DMS153 treated with DMSO at 0.1 percent for 48 hours (cell line): ENCODE data around the gene PWWP2B.
"Not testable (repeated sequence)": the region's sequence is repeated elsewhere in the genome, so short reads cannot be mapped to it uniquely, and the experiment has no call there.

ENCODE experiments used
- DNase-seq: peaks from one replicate; lab custom pipeline; 2025; ENCODE audit not compliant: unreplicated experiment; lab: John Stamatoyannopoulos, UW

Gene PWWP2B

DNA sequence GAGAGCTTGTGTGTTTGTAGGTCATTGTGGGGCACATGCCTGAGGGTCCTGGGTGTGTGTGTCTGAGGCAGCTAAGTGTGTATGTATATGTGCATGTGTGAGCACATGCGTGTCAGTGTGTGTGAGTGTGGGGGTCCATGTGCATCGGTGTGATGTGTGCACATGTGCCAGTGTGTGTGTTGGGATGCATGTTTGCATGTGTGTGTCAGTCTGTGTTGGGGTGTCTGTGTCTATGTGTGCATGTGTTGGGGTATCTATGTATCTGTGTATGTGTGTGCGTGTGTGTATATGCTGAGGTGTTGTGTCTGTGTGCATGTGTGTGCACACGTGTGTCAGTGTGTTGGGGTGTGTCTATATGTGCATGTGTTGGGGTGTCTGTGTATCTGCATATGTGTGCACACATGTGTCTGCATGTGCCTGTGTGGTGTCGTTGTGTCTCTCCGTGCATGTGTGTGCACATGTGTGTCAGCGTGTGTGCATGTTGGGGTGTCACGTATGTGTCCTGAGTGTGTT, 33.3 kb downstream of the PWWP2B start:
- DNase-seq = no peak

DNA sequence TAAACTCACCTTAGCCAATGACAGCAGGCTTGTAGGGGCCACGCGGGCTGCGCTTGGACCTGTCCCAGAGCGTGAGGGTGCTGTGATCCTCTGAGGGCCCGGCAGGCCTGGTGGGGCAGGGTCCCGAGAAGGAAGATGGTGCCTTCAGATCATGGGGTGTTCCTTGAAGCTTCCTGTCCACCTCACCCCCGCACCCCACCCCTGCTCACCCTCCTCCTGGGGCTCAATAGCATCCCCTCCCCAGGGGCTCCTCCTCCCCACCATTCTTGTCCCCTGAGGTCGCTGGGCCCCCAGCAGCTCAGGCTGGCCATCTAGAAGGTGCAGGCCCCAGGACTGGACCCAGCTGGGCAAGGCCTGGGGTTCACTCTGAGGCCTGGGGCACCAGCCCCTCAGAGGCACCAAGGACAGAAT, 33.9 kb downstream of the PWWP2B start:
- no peak for DNase-seq

GRCh38 chr10:132431537-132432175, 34.7 kb downstream of the PWWP2B start:
- no peak for DNase-seq

- DNase-seq = no peak
These were observed 35.2 kb downstream of the PWWP2B start for GRCh38 chr10:132432176-132432540.

DNA sequence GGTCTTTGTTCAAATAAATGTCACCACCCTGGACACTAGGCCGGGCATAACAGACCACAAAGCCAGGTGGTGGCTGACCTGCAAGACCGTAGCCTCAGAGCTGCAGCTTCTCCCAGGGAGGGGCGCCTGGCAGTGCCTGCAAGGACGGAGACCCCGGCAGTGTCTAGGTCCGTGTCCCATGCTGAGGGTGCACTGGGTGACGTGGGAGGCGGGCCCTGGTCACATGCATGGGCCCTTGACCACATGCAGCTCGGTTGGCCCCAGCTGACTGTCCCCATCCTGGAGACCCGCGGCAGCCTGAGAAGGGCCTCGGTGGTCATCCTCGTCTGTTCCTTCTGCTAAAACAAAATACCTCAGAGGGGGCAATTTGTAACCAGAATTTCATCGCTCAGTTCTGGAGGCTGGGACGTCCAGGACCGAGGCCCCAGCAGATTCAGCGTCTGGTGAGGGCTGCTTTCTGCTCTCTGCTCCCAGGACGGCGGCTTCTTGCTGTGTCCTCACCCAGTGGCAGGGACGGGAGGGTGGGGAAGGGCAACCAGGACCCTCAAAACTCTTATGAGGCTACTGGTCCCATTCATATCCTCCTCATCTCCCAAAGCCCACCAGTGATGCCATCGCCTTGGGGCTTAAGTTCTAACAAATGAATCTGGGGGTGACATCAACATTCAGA, 36.8 kb downstream of the PWWP2B start:
- no peak for DNase-seq

DNA sequence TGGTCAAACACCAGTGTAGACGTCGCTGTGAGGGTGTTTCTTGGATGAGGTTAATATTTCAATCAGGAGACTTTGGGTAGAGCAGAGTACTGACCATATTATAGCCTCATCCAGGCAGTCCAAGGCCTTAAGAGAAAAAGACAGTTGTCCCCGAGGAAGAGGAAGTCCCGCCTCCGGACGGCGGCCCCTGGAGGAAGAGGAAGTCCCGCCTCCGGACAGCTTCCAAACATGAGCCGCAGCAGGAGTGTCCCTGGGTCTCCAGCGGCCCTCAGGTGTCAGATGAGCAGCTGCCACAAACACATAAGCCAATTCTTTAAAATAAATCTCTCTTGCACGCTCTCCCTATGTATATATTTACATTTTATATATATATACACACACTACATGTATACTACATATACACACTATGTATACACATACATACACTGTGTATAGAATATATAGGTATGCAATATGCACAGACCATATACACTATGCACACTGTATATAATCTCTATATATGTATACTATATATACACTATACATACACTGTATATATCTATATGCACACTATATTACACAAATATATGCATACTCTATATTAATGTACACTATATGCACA, 37.5 kb downstream of the PWWP2B start:
- DNase-seq = no peak

GRCh38 chr10:132435320-132435719, 38.3 kb downstream of the PWWP2B start:
- DNase-seq = not testable (repeated sequence)

DNA sequence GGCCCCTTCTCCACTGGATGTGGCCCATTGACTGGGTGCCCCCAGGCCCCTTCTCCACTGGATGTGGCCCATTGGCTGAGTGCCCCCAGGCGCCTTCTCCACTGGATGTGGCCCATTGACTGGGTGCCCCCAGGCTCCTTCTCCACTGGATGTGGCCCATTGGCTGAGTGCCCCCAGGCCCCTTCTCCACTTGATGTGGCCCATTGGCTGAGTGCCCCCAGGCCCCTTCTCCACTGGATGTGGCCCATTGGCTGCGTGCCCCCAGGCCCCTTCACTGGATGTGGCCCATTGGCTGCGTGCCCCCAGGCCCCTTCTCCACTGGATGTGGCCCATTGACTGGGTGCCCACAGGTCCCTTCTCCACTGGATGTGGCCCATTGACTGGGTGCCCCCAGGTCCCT, 39.1 kb downstream of the PWWP2B start:
- DNase-seq = not testable (repeated sequence)

GRCh38 chr10:132436861-132437410, 39.9 kb downstream of the PWWP2B start:
- DNase-seq = no peak

- no peak for DNase-seq
These were observed 40.5 kb downstream of the PWWP2B start for GRCh38 chr10:132437541-132437950.

GRCh38 chr10:132438091-132439024, 41.4 kb downstream of the PWWP2B start:
- no peak for DNase-seq

- no peak for DNase-seq
These were observed 42.0 kb downstream of the PWWP2B start for GRCh38 chr10:132439025-132439388.

GRCh38 chr10:132439424-132440163, 42.6 kb downstream of the PWWP2B start:
- no peak for DNase-seq

- DNase-seq = no peak
These were observed 44.0 kb downstream of the PWWP2B start for GRCh38 chr10:132440791-132441565.

DNA sequence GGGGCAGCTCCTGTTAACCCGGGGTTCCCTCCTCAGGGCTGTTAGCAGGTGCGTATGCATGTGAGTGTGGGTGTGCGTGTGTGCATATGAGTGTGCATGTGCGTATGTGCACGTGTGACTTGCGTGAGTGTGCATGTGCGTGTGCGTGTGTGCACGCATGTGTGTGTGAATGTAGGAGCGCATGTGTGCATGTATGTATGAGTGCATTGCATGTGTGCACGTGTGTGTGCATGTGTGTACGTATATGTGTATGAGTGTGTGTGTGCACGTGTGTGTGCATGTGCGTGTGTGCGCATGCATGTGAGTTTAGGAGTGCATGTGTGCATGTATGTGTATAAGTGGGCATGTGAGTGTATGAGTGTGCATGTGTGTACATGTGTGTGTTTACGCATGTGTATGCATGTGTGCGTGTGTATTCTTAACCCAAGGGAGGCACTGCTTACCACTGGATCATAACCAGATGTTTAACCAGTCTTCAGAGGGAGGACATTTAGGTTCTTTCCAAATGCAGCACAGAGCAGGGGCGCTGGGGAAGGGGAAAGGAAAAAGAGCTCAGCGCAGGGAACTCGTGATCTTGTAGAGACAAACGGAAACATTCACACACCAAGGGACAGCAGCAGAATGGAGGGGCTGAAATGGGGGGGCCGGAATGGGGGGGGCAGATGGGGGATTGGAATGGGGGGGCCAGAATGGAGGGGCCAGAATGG, 45.0 kb downstream of the PWWP2B start:
- no peak for DNase-seq

GRCh38 chr10:132442636-132443035, 45.6 kb downstream of the PWWP2B start:
- no peak for DNase-seq

- no peak for DNase-seq
These were observed 46.6 kb downstream of the PWWP2B start for GRCh38 chr10:132443605-132443982.

GRCh38 chr10:132443983-132444876, 47.2 kb downstream of the PWWP2B start:
- DNase-seq = no peak
